A673 (cell line): ENCODE data around the gene CCDC201.

Experiments used
- CTCF ChIP-seq: fragments of 300-800, 200-600 bp; sonication (generic); conservative IDR thresholded peaks from 2 replicates; pipeline ENCODE4 v1.5.1; 2017; ENCODE audit warnings: low read depth, mild to moderate bottlenecking, antibody characterized with exemption, low read length, moderate library complexity, mixed read lengths
- EZH2 ChIP-seq: fragments of 200-600 bp; sonication (generic); IDR thresholded peaks from 2 replicates; pipeline ENCODE4 v1.6.1; 2017; ENCODE audit warnings: borderline replicate concordance, low read depth, mild to moderate bottlenecking, mixed read lengths, antibody characterized with exemption, low read length; ENCODE audit not compliant: poor library complexity, severe bottlenecking

GRCh38 chr7:45909561-45909960 is 36.7 kb upstream of the CCDC201 start:
- TF ChIP-seq CTCF: no peak
- TF ChIP-seq EZH2: no peak
